Prostate gland (tissue), 2 donors: ENCODE data around the gene NPTX1.

ENCODE experiments used
- POLR2A ChIP-seq: fragments of 450-650 bp; IDR thresholded peaks from one replicate; pipeline ENCODE4 v1.6.1; 2016; ENCODE audit warnings: antibody characterized with exemption, mild to moderate bottlenecking
- TF ChIP-seq, protein P1 (sequence below), 4 experiments: fragments of 200-600 bp in 2 of 4; fragments of 450-650 bp in 2 of 4; sonication (generic) in 2 of 4; IDR thresholded peaks; 1 replicate in 3 of 4; 2 replicates in 1 of 4; pipeline ENCODE4 v1.5.1; 2016 to 2019; ENCODE audit warnings: antibody characterized with exemption in 4 of 4, mild to moderate bottlenecking in 2 of 4, moderate library complexity in 2 of 4

DNA sequence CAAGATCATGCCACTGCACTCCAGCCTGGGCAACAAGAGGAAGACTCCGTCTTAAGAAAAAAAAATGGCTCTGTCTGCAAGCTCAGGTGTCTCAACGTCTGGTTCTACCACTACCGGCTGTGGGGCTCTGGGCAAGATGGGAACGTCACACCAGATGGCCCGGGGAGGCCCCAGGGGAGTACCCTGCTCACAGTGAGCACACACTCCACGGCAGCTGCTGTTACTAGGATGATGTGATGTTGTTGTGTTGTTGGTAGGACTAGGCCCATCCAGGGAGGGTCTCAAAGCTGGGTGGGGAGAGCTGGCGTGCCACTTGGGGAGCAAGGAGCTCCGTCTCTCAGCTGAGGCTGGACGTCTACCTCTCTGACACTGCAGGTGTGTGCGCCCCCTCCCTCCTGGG lies 9.4 kb upstream of the NPTX1 start:
- TF ChIP-seq, protein P1, sequence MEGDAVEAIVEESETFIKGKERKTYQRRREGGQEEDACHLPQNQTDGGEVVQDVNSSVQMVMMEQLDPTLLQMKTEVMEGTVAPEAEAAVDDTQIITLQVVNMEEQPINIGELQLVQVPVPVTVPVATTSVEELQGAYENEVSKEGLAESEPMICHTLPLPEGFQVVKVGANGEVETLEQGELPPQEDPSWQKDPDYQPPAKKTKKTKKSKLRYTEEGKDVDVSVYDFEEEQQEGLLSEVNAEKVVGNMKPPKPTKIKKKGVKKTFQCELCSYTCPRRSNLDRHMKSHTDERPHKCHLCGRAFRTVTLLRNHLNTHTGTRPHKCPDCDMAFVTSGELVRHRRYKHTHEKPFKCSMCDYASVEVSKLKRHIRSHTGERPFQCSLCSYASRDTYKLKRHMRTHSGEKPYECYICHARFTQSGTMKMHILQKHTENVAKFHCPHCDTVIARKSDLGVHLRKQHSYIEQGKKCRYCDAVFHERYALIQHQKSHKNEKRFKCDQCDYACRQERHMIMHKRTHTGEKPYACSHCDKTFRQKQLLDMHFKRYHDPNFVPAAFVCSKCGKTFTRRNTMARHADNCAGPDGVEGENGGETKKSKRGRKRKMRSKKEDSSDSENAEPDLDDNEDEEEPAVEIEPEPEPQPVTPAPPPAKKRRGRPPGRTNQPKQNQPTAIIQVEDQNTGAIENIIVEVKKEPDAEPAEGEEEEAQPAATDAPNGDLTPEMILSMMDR (IDR thresholded peaks at IDR 0.05): no peak
- no peak for TF ChIP-seq POLR2A
